VCaP (cell line): ENCODE data around the gene MSH5.
A peak's percentile ranks its signal among the peaks of the same experiment; 100 is the strongest.
"Not testable (repeated sequence)": the region's sequence is repeated elsewhere in the genome, so short reads cannot be mapped to it uniquely, and the experiment has no call there.

ENCODE experiments used
- H3K27ac ChIP-seq: fragments of 450-650 bp; 2 replicates; pipeline ENCODE4 v1.5.1; 2017
- TF ChIP-seq, protein P1 (sequence below): fragments of 450-650 bp; conservative IDR thresholded peaks from 2 replicates; pipeline ENCODE4 v1.5.1; 2017; ENCODE audit warnings: mild to moderate bottlenecking, moderate library complexity

The MSH5 gene

DNA sequence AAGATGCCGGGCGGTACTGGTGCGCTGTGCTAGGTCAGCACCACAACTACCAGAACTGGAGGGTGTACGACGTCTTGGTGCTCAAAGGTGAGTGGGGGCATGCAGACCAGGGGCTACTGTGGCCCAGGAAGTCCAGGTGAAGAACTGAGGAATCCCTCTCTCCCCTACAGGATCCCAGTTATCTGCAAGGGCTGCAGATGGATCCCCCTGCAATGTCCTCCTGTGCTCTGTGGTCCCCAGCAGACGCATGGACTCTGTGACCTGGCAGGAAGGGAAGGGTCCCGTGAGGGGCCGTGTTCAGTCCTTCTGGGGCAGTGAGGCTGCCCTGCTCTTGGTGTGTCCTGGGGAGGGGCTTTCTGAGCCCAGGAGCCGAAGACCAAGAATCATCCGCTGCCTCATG is 32.1 kb upstream of the MSH5 start:
- TF ChIP-seq, protein P1, sequence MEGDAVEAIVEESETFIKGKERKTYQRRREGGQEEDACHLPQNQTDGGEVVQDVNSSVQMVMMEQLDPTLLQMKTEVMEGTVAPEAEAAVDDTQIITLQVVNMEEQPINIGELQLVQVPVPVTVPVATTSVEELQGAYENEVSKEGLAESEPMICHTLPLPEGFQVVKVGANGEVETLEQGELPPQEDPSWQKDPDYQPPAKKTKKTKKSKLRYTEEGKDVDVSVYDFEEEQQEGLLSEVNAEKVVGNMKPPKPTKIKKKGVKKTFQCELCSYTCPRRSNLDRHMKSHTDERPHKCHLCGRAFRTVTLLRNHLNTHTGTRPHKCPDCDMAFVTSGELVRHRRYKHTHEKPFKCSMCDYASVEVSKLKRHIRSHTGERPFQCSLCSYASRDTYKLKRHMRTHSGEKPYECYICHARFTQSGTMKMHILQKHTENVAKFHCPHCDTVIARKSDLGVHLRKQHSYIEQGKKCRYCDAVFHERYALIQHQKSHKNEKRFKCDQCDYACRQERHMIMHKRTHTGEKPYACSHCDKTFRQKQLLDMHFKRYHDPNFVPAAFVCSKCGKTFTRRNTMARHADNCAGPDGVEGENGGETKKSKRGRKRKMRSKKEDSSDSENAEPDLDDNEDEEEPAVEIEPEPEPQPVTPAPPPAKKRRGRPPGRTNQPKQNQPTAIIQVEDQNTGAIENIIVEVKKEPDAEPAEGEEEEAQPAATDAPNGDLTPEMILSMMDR: no peak
- no peak overlapping the region for H3K27ac ChIP-seq

DNA sequence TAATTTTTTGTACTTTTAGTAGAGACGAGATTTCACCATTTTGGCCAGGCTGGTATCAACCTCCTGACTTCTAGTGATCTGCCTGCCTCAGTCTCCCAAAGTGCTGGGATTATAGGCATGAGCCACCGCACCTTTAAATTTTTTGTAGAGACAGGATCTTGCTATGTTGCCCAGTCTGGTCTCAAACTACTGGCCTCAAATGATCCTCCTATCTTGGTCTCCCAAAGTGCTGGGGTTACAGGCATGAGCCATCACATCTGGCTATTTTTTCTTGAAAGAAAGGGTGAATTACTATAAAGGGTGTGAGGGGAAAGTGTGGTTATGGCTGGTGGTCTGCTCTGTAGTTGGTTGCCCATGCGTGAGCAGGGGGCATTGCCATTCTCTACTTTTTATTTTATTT is 31.6 kb upstream of the MSH5 start:
- no peak overlapping the region for H3K27ac ChIP-seq
- TF ChIP-seq, protein P1: no peak

DNA sequence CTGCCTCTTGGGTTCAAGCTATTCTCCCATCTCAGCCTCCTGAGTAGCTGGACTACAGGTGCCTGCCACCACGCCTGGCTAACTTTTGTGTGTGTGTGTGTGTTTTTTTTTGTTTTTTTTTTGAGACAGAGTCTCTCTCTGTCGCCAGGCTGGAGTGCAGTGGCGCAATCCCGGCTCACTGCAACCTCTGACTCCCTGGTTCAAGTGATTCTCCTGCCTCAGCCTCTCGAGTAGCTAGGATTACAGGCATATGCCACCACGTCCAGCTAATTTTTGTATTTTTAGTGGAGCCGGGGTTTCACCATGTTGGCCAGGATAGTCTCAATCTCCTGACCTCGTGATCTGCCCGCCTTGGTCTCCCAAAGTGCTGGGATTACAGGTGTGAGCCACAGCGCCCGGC is 30.6 kb upstream of the MSH5 start:
- not testable (repeated sequence) for H3K27ac ChIP-seq

DNA sequence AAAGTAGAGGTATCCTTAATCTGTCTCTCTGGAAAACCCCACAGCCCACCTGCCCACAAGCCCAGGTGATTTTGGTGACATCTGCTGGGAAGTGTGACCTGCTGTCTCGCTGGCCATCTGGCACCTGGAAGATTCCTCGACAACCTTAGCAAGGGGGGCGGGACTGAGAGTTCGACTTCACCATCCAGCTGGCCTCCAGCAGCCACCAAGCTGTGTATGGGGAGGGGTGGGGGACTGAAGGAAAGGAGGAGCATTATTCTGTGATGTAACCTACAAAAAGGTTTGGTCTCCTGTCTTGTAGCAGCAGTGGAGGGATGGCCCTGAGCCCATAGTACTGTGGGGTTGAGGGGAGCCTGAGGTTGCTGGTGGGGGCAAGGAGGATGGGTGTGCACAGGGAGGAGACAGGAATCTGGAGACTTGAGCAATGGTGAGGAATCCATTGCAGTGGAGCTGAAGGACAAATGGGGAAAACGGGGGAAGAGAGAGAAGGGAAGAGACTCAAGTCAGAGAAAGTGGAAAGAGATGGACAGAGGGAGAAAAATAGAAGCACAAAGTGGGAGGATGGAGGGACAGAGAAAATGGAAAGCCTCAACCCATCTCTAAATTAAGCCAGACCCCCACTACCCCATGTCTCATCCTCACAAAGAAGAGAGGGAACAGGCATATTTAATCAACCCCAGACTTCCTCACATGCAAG is 29.1 kb upstream of the MSH5 start:
- TF ChIP-seq, protein P1: no peak
- no peak overlapping the region for H3K27ac ChIP-seq

DNA sequence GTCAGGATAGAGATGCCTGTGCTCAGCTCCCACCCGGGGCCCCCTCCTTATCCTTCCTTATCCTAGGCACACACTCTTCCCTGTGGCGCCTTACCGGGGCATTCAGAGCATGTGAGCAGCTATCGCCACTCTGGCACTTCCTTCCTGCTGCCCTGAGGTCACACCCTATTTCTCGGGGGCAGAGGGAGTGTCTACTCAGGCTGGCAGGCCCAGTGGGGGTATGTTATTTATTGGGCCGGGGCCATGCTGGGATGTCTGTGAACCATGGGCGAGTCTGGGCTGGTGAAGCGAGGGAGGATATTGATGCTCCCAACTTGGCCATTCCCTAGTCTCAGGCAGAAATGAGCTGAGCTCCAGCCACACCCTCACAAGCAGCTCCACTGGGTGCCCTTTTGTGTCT is 28.6 kb upstream of the MSH5 start:
- TF ChIP-seq, protein P1: no peak
- no peak overlapping the region for H3K27ac ChIP-seq

DNA sequence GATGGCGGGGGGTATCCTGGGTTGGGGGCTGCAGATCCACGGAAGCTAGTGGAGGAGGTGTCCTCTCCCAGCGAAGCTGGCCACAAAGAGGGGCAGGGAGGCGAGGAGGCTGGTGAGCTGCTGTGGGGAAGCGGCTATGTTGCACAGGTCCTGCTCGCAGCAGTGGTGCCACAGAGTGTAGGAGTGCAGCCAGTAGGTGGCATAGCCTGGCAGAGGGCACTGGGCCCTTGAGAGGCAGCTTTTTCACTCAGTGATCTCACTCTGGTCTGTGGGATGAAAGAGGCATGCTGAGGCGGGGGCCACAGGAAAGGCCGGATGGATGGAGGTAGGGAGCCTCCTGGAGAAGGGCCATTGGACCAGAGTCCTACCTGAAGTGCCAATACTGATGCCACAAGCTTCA is 27.5 kb upstream of the MSH5 start:
- TF ChIP-seq, protein P1: peak; percentile 76
- no peak overlapping the region for H3K27ac ChIP-seq

DNA sequence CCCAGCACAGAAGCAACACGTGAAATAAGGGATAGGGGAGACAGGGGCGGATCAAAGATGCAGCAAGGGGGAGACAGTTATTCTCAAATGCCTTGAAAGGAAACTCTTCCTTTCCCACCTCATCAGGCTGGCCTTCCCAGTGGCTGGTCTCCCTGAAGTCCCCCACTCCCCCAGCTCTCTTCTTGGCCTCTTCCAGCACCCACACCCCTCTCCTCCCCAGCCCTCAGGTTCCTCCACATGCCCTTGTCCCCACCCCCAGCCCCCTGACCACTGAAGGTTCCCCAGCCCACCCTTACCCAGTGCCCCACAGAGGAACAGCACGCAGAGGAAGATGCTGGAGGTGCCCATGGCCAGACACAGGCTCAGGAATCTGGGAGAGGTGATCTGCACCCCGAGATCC is 26.3 kb upstream of the MSH5 start:
- no peak overlapping the region for H3K27ac ChIP-seq
- TF ChIP-seq, protein P1: no peak

DNA sequence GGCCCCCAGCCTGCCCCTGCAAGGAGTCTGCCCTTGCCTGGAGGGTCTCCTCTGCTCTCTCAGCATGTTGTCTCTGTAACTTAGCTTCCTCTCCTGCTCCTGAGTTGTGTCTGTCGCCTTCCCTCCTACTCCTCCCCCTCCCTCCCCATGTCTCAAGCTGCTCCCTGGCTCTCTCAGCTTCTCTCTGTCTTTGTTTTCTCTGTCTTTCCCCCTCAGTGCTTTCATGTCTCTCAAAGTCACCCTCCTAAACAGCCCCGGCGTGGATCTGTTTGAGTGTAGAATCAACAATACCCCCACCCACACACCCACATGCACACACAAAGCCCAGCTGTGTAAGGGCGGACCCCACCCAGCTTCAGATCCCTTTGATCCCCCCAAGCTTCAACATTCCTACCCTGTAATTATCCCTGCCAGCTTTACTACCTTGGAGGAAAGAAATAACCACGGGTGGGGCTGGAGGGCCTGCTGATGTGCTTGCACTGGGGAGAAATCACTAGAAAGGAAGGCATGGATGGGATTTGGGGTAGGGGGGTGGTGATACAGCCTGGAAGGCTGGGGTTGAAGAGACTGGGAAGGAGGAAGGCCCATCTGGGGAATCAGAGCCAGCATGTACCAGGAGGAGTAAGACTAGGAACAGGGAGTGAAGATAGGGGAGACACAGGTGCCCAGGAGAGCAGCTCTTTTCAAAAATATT is 25.7 kb upstream of the MSH5 start:
- TF ChIP-seq, protein P1: no peak
- H3K27ac ChIP-seq: no peak overlapping the region
